ENCODE results near the gene UBE2F. TPM values are rescaled to one million over a fixed set of nuclear protein-coding genes. Genes with fewer than 3 reads are reported as not detected.

UBE2F gene
- total RNA-seq, 1 experiment from 2014 or later, result 62.1 TPM

- H3K4me1 ChIP-seq (ENCODE audit: insufficient read depth, low read length), result no peaks in the 10 kb centered on the region
- no peak overlapping the region for H2AFZ ChIP-seq (ENCODE audit: low read length)
- no peaks in the 10 kb centered on the region for H3K9me3 ChIP-seq (ENCODE audit: control insufficient read depth, low read depth, low read length)
- H4K8ac ChIP-seq (replicated peaks; ENCODE audit: insufficient read length, low read depth, low read length), result no peak overlapping the region
- no peaks in the 10 kb centered on the region for H3K79me2 ChIP-seq (ENCODE audit: insufficient read depth, low read length)
- Mint-ChIP-seq H3K27ac (no peak overlapping the region), H3K36me3 (ENCODE audit: insufficient read depth in 1 of 3, low read depth in 3 of 3) (peaks cover 21 to 66% (median 29%) of the 10 kb centered on the region in 3 experiments; a peak in 5 of 7 replicates), H3K4me1 (no peaks in the 10 kb centered on the region), H3K4me3 (no peak overlapping the region), H3K9me3 (peaks cover 0 to 4% of the 10 kb centered on the region in 2 experiments; a peak in 1 of 5 replicates), H3K27me3 (ENCODE audit: low read depth) (no peaks in the 10 kb centered on the region)
- no peak overlapping the region for H3K4me2 ChIP-seq (ENCODE audit: insufficient read depth, insufficient read length, low read length)
- no peak overlapping the region for H3K56ac ChIP-seq (ENCODE audit: insufficient read length, low read depth, low read length)
- no peak overlapping the region for H3K14ac ChIP-seq (ENCODE audit: insufficient read depth, low read length)
- H2BK5ac ChIP-seq (ENCODE audit: insufficient read length, low read length), result no peak overlapping the region
- H2BK20ac ChIP-seq (ENCODE audit: low read depth, low read length, poor library complexity, severe bottlenecking), result no peak overlapping the region
- no peak overlapping the region for H3K4ac ChIP-seq (ENCODE audit: low read depth, low read length)
- no peak overlapping the region for H2BK15ac ChIP-seq (ENCODE audit: low read depth, low read length)
- no peaks in the 10 kb centered on the region for H4K20me1 ChIP-seq (ENCODE audit: control insufficient read depth, insufficient read depth, insufficient read length)
- no peak overlapping the region for H3T11ph ChIP-seq (ENCODE audit: low read length)
- no peaks in the 10 kb centered on the region for H3K27me3 ChIP-seq (ENCODE audit: insufficient read depth, low read length)
- no CpG with 5 or more reads among the region's 5 CpGs for WGBS (ENCODE audit: extremely low coverage, insufficient read length, low lambda C conversion rate)
- H2BK120ac ChIP-seq (ENCODE audit: low read depth, low read length, poor library complexity, severe bottlenecking), result no peak overlapping the region
- no peak overlapping the region for H3K27ac ChIP-seq (ENCODE audit: insufficient read length, low read depth, low read length)
- H3K23me2 ChIP-seq (ENCODE audit: insufficient read length, low read depth, low read length, poor library complexity, severe bottlenecking), result no peaks in the 10 kb centered on the region
- no peak overlapping the region for H2BK12ac ChIP-seq (ENCODE audit: insufficient read length, low read depth, low read length)
- no peak overlapping the region for H3K23ac ChIP-seq (ENCODE audit: insufficient read length, low read depth, low read length)
- no peak overlapping the region for H4K91ac ChIP-seq (ENCODE audit: insufficient read length, low read depth, low read length)
- DNase-seq, result no peak
- no peak overlapping the region for H3K9ac ChIP-seq (ENCODE audit: extremely low read depth, insufficient read length, low read length)
- H4K5ac ChIP-seq (ENCODE audit: insufficient read length, low read depth, low read length), result no peak overlapping the region
- no peak overlapping the region for H2AK5ac ChIP-seq (ENCODE audit: insufficient read length, low read length)
- no peak overlapping the region for H3K18ac ChIP-seq (ENCODE audit: insufficient read length, low read depth, low read length)
- TF ChIP-seq, protein P1, sequence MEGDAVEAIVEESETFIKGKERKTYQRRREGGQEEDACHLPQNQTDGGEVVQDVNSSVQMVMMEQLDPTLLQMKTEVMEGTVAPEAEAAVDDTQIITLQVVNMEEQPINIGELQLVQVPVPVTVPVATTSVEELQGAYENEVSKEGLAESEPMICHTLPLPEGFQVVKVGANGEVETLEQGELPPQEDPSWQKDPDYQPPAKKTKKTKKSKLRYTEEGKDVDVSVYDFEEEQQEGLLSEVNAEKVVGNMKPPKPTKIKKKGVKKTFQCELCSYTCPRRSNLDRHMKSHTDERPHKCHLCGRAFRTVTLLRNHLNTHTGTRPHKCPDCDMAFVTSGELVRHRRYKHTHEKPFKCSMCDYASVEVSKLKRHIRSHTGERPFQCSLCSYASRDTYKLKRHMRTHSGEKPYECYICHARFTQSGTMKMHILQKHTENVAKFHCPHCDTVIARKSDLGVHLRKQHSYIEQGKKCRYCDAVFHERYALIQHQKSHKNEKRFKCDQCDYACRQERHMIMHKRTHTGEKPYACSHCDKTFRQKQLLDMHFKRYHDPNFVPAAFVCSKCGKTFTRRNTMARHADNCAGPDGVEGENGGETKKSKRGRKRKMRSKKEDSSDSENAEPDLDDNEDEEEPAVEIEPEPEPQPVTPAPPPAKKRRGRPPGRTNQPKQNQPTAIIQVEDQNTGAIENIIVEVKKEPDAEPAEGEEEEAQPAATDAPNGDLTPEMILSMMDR (conservative IDR thresholded peaks at IDR 0.05), result no peak
- H3K79me1 ChIP-seq (ENCODE audit: insufficient read depth, low read depth, low read length, poor library complexity, severe bottlenecking), result no peaks in the 10 kb centered on the region
These were observed 75.3 kb downstream of the UBE2F start for GRCh38 chr2:238042090-238042489.

Data from H9 (cell line).